Stimulated activated CD8-positive, alpha-beta memory T cell treated with anti-CD3 and anti-CD28 coated beads, Interleukin-15, amount 100 ng/mL, for 4 hours (primary cell): ENCODE results near the gene POP5.
"Not testable (repeated sequence)": the region's sequence is repeated elsewhere in the genome, so short reads cannot be mapped to it uniquely, and the experiment has no call there.

Experiments
- DNase-seq, 2 donors: peaks; one replicate each; pipeline ENCODE4 v3.0.0-alpha.2; 2020; ENCODE audit warnings: low read depth in 2 of 2

The POP5 gene

GRCh38 chr12:120536064-120536791, 45.0 kb downstream of the POP5 start:
- DNase-seq: peak in 1 of 2 donors; percentile 6

GRCh38 chr12:120534703-120535655, 46.2 kb downstream of the POP5 start:
- DNase-seq: peak; percentile 15 to 19

GRCh38 chr12:120534203-120534702, 46.9 kb downstream of the POP5 start, which contains the start of gene RNF10:
TSS of gene RNF10 (plus strand) at chr12:120534356. CDS start at chr12:120534812, 456 bp downstream.
- peak; percentile 41 to 59 for DNase-seq

- no peak for DNase-seq
These were observed 48.4 kb downstream of the POP5 start for GRCh38 chr12:120532701-120533238.

GRCh38 chr12:120530418-120530761, 50.8 kb downstream of the POP5 start:
- DNase-seq: not testable (repeated sequence)

- DNase-seq: no peak
These were observed 51.4 kb downstream of the POP5 start for GRCh38 chr12:120529641-120530417.

GRCh38 chr12:120528861-120529525, 52.2 kb downstream of the POP5 start, which contains the start of gene COQ5:
TSS of gene COQ5 (minus strand) at chr12:120529158. CDS start at chr12:120529141, 17 bp downstream.
- peak; percentile 64 to 69 for DNase-seq
